Mammary epithelial cell (primary cell): Measurements from ENCODE around the gene CELSR2.

Source experiments
- CTCF ChIP-seq, 2 donors: IDR thresholded peaks in 1 of 2; conservative IDR thresholded peaks in 1 of 2; 2 replicates each; pipeline ENCODE4 v1.5.1; 2011 to 2012; ENCODE audit warnings: inconsistent platforms in 2 of 2, low read length in 2 of 2, mild to moderate bottlenecking in 2 of 2, control low read depth in 1 of 2, low read depth in 1 of 2; ENCODE audit not compliant: insufficient read depth in 1 of 2; ENCODE audit errors: extremely low read depth in 1 of 2
- EZH2 ChIP-seq: IDR thresholded peaks from 2 replicates; pipeline ENCODE4 v1.6.1; 2012; ENCODE audit warnings: low read length, inconsistent platforms, borderline replicate concordance

- no peak for TF ChIP-seq CTCF (conservative IDR thresholded peaks at IDR 0.05 in 1 of 2, IDR thresholded peaks at IDR 0.05 in 1 of 2; ENCODE audit: extremely low read depth in 1 of 2, insufficient read depth in 1 of 2, low read depth in 1 of 2, low read length in 2 of 2)
- no peak for TF ChIP-seq EZH2
These were observed 10.3 kb upstream of the CELSR2 start for GRCh38 chr1:109239047-109239408.
